OCI-LY3 (cell line): ENCODE results near the gene DYNLRB1.
A peak's percentile ranks its signal among the peaks of the same experiment; 100 is the strongest.

Source experiments
- H2AFZ ChIP-seq: fragments of 200-600, 300-600 bp; shearing (Covaris generic); 2 replicates; pipeline ENCODE4 v1.6.0; 2014; ENCODE audit warnings: antibody characterized with exemption, low read depth, low read length
- H3K27ac ChIP-seq: fragments of 200-600, 300-600 bp; sonication (generic); 2 replicates; pipeline ENCODE4 v1.5.1; 2014; ENCODE audit warnings: mild to moderate bottlenecking, low read length, moderate library complexity, mixed read lengths
- H3K27me3 ChIP-seq: fragments of 200-600, 300-600 bp; sonication (generic); 2 replicates; pipeline ENCODE4 v1.6.1; 2014; ENCODE audit warnings: low read depth, low read length, mixed read lengths
- H3K36me3 ChIP-seq: fragments of 200-600, 300-600 bp; sonication (generic); replicated peaks from 2 replicates; pipeline ENCODE3; 2014; ENCODE audit warnings: low read depth, low read length, mixed read lengths
- H3K4me1 ChIP-seq: fragments of 300-600, 200-600 bp; sonication (generic); 2 replicates; pipeline ENCODE4 v1.6.1; 2014; ENCODE audit warnings: low read length, mixed read lengths
- H3K4me2 ChIP-seq: fragments of 200-600, 300-600 bp; sonication (generic); 2 replicates; pipeline ENCODE4 v1.6.1; 2014; ENCODE audit warnings: low read length, mixed read lengths
- H3K4me3 ChIP-seq: fragments of 300-600, 200-600 bp; sonication (generic); 2 replicates; pipeline ENCODE4 v1.5.1; 2014; ENCODE audit warnings: antibody characterized with exemption, mild to moderate bottlenecking, low read length, moderate library complexity
- H3K79me2 ChIP-seq: fragments of 300-600, 200-600 bp; shearing (Covaris generic); 2 replicates; pipeline ENCODE4 v1.6.1; 2014; ENCODE audit warnings: mild to moderate bottlenecking, low read length, mixed read lengths
- H3K9ac ChIP-seq: fragments of 300-600, 200-600 bp; shearing (Covaris generic); 2 replicates; pipeline ENCODE4 v1.6.0; 2014; ENCODE audit warnings: mild to moderate bottlenecking, low read length, moderate library complexity
- H3K9me3 ChIP-seq: fragments of 200-600, 300-600 bp; shearing (Covaris generic); 2 replicates; pipeline ENCODE4 v1.6.1; 2014; ENCODE audit warnings: low read length, mixed read lengths; ENCODE audit not compliant: insufficient read depth
- H4K20me1 ChIP-seq: fragments of 200-600, 300-600 bp; sonication (generic); 2 replicates; pipeline ENCODE4 v1.6.1; 2016; ENCODE audit warnings: low read length, mixed read lengths; ENCODE audit not compliant: insufficient read depth
- CTCF ChIP-seq: fragments of 200-600, 300-600 bp; sonication (generic); IDR thresholded peaks from 2 replicates; pipeline ENCODE4 v1.5.1; 2014; ENCODE audit warnings: antibody characterized with exemption, low read length, low read depth
- EZH2phosphoT487 ChIP-seq: fragments of 200-600 bp; shearing (Covaris generic); IDR thresholded peaks from 2 replicates; pipeline ENCODE4 v1.6.1; 2018; ENCODE audit warnings: antibody characterized with exemption, mixed run types, low read depth

The DYNLRB1 gene

DNA sequence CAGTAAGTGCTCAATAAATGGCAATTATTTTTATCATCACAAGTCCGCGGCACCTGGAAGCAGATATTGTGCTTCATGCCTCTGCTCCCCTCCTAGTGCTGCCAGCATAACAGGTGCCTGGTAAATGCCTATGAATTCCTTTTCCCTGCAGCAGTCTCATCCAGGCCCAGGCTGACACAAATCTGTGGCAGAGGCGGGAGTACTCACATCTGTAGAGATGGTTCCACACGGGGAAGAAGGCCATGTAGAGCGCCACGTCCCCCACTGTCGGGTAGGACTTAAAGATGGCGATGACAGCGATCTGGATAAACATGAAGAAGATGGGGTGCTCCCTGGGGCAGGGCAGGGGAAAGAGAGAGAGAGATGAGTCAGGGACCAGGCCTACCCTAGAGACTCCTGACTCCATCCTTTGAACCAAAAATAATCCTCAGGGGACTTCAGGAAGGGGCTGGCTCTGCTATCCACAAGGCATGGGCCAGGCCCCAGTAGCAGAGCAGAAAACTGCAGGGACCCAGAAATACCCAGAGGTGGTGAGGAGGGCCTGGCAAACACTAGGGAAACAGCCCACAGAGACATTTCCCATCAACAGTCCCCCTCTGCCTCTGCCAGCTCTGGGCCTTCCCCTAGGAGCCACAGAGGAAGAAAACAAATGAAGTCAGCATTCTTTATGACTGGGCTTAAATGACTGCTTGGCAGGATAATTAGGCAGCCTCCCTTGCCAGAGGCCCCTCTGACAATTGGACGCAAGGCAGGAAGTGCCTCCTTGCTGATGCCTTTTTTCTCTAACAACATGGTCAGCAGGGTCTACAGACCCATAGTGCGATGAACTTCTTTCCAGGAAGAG lies 65.3 kb downstream of the DYNLRB1 start:
- no peaks in the 10 kb centered on the region for H3K79me2 ChIP-seq
- peak overlapping the region; percentile 37 for H3K4me2 ChIP-seq
- H4K20me1 ChIP-seq = no peaks in the 10 kb centered on the region
- no peak overlapping the region for H2AFZ ChIP-seq
- H3K9me3 ChIP-seq = no peaks in the 10 kb centered on the region
- H3K27ac ChIP-seq = peak overlapping the region; percentile 42
- H3K9ac ChIP-seq = no peak overlapping the region
- no peak for TF ChIP-seq CTCF
- TF ChIP-seq EZH2phosphoT487 = no peak
- H3K36me3 ChIP-seq = peaks cover 21% of the 10 kb centered on the region
- peaks cover 27% of the 10 kb centered on the region for H3K4me1 ChIP-seq
- H3K27me3 ChIP-seq = no peaks in the 10 kb centered on the region
- no peak overlapping the region for H3K4me3 ChIP-seq

GRCh38 chr20:34582221-34582620 lies 66.0 kb downstream of the DYNLRB1 start:
- Histone ChIP-seq H3K36me3 (peaks cover 21% of the 10 kb centered on the region), H3K27ac (peak overlapping the region; percentile 42; the same call in 1 of the 2 replicates)

GRCh38 chr20:34582911-34583310 lies 66.7 kb downstream of the DYNLRB1 start:
- Histone ChIP-seq H3K36me3 (peaks cover 24% of the 10 kb centered on the region), H3K27ac (no peak overlapping the region), H3K9me3 (no peaks in the 10 kb centered on the region), H3K4me1 (peaks cover 27% of the 10 kb centered on the region), H3K27me3 (no peaks in the 10 kb centered on the region), H3K4me2 (no peak overlapping the region), H3K4me3 (no peak overlapping the region), H3K79me2 (no peaks in the 10 kb centered on the region), H2AFZ (no peak overlapping the region), H4K20me1 (no peaks in the 10 kb centered on the region), H3K9ac (no peak overlapping the region)
- TF ChIP-seq EZH2phosphoT487 (no peak), CTCF (no peak)

More at GRCh38 chr20:34582221-34582620, 66.0 kb downstream of the DYNLRB1 start:
- Histone ChIP-seq H3K27me3 (no peaks in the 10 kb centered on the region), H3K4me1 (peaks cover 27% of the 10 kb centered on the region), H3K4me3 (no peak overlapping the region), H3K9ac (no peak overlapping the region), H3K9me3 (no peaks in the 10 kb centered on the region), H3K4me2 (peak overlapping the region; percentile 37), H2AFZ (no peak overlapping the region), H3K79me2 (no peaks in the 10 kb centered on the region), H4K20me1 (no peaks in the 10 kb centered on the region)
- TF ChIP-seq CTCF = no peak
- no peak for TF ChIP-seq EZH2phosphoT487

- no peaks in the 10 kb centered on the region for H4K20me1 ChIP-seq
- no peak overlapping the region for H3K27ac ChIP-seq
- H3K4me2 ChIP-seq = no peak overlapping the region
- TF ChIP-seq EZH2phosphoT487 (no peak), CTCF (no peak)
- no peaks in the 10 kb centered on the region for H3K9me3 ChIP-seq
- no peak overlapping the region for H3K4me3 ChIP-seq
- H3K4me1 ChIP-seq = peaks cover 27% of the 10 kb centered on the region
- H3K36me3 ChIP-seq = peaks cover 24% of the 10 kb centered on the region
- no peaks in the 10 kb centered on the region for H3K27me3 ChIP-seq
- no peaks in the 10 kb centered on the region for H3K79me2 ChIP-seq
- H3K9ac ChIP-seq = no peak overlapping the region
- H2AFZ ChIP-seq = no peak overlapping the region
These were observed 67.3 kb downstream of the DYNLRB1 start for GRCh38 chr20:34583544-34583943.
